Measurements from ENCODE around the gene SLC43A3.
"Not testable (repeated sequence)": the region's sequence is repeated elsewhere in the genome, so short reads cannot be mapped to it uniquely, and the experiment has no call there.

Gene SLC43A3

DNA sequence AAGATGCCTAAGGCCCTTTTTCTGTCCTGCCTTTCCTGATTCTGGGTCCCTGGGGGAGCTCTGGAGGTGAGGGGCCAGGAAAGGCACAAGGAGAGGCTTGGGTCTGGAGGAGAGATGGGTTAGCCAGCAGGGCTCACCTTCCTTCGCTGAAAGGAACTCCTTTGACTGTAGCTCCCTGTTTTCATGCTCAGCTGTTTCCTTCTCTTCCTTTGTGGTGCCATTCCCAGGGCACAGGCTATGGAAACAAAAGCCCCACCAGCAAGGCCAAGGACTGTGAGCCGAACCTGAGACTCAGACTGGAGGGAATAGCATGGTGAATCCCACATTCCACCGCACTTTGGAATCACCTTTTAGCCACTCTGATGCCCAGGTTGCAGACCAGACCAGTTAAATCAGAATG lies 10.5 kb downstream of the SLC43A3 start:
- peaks cover 18% of the 10 kb centered on the region for H3K4me1 Mint-ChIP-seq
- no peaks in the 10 kb centered on the region for H3K9me3 Mint-ChIP-seq
- H3K27ac Mint-ChIP-seq, result no peak overlapping the region

DNA sequence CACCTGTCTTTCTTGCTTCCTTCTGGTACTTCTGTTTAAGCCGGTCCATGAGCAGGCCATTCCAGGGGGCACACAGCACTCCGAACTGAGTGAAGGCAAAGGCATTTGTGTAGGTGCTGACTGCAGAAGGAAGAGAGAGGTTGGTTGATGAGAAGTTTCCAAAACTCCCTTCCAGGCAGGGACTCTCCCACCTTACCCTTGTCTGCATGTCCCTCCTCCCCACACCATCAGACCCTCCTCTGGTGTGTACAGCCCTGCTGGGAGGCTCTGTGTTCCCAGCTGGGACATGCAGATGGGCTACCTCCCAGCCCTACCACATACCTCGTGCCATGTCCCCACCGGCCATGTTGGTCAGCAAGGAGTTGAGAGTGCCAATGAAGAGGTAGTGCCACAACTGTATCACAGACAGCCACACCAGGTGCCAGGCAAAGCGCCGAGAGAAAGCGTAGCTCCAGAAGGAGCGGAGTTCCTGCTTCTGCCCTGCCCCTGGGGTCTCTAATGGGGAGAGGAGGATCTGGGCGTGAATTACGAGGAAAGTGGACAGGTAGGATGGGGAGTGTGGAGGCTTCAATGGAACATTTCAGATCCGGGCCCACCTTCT lies 12.2 kb downstream of the SLC43A3 start:
- Mint-ChIP-seq H3K27ac (peak overlapping the region; percentile 63), H3K27me3 (no peaks in the 10 kb centered on the region), H3K36me3 (peaks cover 61% of the 10 kb centered on the region), H3K9me3 (no peaks in the 10 kb centered on the region), H3K4me1 (peaks cover 11% of the 10 kb centered on the region), H3K4me3 (no peak overlapping the region)
- CTCF ChIA-PET, result no interaction called here
- no peak for DNase-seq

More for the DNA sequence above, 10.5 kb downstream of the SLC43A3 start:
- CTCF ChIA-PET, result interaction anchor here (2.4 kb wide), 1 partner anchor 42 kb away, joined by 6 read pairs; no protein-coding TSS in a partner anchor
- no peak for DNase-seq
- Mint-ChIP-seq H3K27me3 (no peaks in the 10 kb centered on the region), H3K36me3 (peaks cover 64% of the 10 kb centered on the region), H3K4me3 (no peak overlapping the region)

DNA sequence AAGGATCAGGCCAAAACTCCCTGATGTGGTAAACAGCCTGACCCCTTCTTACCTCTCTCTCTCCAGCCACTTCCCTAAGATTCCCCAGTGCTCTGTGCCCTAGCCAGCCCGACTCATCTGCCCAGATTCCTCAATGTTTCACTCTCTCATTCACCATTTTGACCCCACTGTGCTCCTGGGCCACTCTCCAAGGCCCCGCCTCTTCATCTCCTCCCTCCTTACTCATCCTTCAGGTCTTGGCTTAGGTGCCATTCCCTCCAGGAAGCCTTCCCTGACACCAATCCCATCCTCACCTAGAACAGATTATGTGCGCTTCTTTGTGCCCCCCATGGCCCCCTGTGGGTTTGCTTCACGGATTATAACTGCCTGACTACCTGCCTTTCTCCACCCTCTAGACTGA lies 13.2 kb downstream of the SLC43A3 start:
- Mint-ChIP-seq H3K9me3 (no peaks in the 10 kb centered on the region), H3K36me3 (peaks cover 59% of the 10 kb centered on the region), H3K27me3 (no peaks in the 10 kb centered on the region), H3K4me1 (peaks cover 9% of the 10 kb centered on the region), H3K27ac (peak overlapping the region; percentile 46), H3K4me3 (no peak overlapping the region)
- CTCF ChIA-PET, result no interaction called here
- DNase-seq, result no peak

DNA sequence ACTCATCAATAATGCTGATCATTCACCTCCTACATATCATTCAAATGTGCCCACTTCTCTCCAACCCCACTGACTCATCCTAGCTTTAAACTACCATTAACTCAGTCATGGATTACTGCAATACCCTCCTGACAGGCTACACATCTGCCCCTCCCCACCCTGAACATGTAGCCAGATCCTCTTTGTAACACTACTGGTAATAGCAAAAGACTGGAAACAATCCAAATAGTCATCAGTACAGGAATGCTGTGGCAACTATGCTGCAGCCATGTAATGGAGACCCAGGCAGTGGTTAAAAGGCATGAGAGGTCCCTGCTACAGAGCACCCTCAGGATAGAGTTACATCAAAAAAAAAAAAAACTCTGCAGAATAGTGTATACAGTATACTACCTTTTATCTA lies 16.6 kb downstream of the SLC43A3 start:
- CTCF ChIA-PET, result no interaction called here
- no peak overlapping the region for H3K4me3 Mint-ChIP-seq
- DNase-seq, result no peak
- H3K27me3 Mint-ChIP-seq, result no peaks in the 10 kb centered on the region
- H3K9me3 Mint-ChIP-seq, result no peaks in the 10 kb centered on the region
- peaks cover 62% of the 10 kb centered on the region for H3K36me3 Mint-ChIP-seq
- H3K27ac Mint-ChIP-seq, result peak overlapping the region; percentile 1
- peaks cover 31% of the 10 kb centered on the region for H3K4me1 Mint-ChIP-seq

DNA sequence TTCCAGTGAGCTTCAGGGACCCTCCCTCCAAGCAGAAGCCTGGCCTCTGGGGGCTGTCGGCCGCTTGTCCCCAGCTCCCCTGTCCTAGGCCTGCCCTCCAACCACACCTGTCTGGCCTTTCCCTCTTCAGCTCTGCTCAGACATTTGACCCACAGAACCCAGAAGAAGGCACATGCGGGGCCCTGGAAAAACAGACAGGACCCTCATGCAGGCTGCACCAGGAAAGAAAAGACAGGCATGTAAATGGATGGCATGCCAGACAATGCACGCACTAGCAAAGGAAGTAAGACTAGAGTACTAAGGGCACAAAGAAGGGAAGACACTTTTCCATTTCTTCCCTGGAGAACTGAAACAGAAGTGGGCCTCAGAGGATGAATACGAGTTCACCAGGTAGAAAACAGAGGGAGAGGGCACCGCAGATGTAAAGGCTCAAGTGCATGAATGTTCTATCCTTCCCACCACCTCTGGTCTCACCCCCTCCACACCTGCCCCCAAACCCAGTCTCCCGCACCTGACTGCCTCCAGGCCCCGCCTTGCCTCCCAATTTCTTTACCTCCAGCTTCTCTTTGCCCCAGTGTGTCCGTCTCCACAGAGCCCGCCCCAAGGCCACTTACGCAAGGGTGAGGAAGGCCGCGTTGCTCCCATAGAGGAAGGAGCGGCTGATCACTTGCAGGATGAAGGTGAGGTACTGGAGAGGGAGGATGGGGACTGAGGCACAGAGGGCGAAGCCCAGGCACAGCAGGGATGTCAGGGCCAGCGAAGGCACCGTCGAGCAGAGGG lies 17.4 kb downstream of the SLC43A3 start:
- Mint-ChIP-seq H3K9me3 (no peaks in the 10 kb centered on the region), H3K27ac (peak overlapping the region; percentile 21), H3K4me1 (peaks cover 27% of the 10 kb centered on the region), H3K27me3 (no peaks in the 10 kb centered on the region), H3K4me3 (no peak overlapping the region), H3K36me3 (peaks cover 59% of the 10 kb centered on the region)
- no peak for DNase-seq
- CTCF ChIA-PET, result interaction anchor here (0.9 kb wide), 1 partner anchor 50 kb away, joined by 3 read pairs; no protein-coding TSS in a partner anchor

DNA sequence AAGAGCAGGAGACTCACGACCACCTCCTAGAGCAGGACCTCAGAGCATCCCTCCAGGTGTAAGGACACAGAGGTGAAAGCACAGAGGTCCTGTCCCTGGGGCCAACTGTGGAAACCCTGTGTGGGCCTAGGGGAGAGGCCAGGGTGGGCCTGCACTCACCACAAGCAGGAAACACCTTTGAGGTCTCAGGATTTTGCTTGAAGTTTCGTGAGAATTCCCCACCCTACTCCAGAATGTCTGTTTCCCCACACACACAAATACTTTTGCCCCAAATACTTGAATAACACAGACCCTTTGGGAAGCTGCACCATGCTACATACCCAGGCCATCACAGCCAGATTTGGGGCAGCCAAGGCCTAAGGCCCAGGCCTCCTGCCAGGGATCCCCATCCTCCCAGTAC lies 18.1 kb downstream of the SLC43A3 start:
- Mint-ChIP-seq H3K36me3 (peaks cover 54% of the 10 kb centered on the region), H3K27ac (no peak overlapping the region), H3K27me3 (no peaks in the 10 kb centered on the region), H3K4me1 (peaks cover 26% of the 10 kb centered on the region), H3K9me3 (no peaks in the 10 kb centered on the region), H3K4me3 (no peak overlapping the region)
- CTCF ChIA-PET, result interaction anchor here (0.9 to 1.1 kb wide), 2 partner anchors 51 to 60 kb away, joined by 3 read pairs; no protein-coding TSS in a partner anchor
- DNase-seq, result no peak

DNA sequence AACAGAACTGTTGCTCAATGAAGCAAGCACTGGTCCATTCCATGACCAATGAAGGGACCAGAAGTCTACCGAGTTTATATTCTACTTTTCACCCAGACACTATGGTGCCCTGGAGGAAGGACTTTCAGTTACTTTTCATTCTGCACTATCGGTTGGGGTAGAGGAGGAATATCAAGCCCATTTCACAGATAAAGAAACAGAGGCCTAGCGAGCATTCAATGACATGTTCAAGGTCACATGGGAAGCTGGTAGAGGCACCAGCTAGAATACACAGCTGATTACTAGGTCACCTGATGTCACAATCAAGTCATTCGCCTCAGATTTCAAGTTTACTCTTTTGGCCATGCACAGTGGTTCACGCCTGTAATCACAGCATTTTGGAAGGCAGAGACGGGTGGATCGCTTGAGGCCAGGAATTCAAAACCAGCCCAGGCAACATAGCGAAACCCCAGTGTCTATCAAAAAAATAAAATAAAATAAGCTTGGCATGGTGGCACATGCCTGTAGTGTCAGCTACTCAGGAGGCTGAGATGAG lies 18.9 kb downstream of the SLC43A3 start:
- H3K4me1 Mint-ChIP-seq, result peaks cover 23% of the 10 kb centered on the region
- H3K4me3 Mint-ChIP-seq, result no peak overlapping the region
- no peaks in the 10 kb centered on the region for H3K9me3 Mint-ChIP-seq
- peaks cover 47% of the 10 kb centered on the region for H3K36me3 Mint-ChIP-seq
- H3K27me3 Mint-ChIP-seq, result no peaks in the 10 kb centered on the region
- H3K27ac Mint-ChIP-seq, result peak overlapping the region; percentile 12
- DNase-seq, result no peak
- CTCF ChIA-PET, result interaction anchor here (1.1 kb wide), 1 partner anchor 59 kb away, joined by 3 read pairs; no protein-coding TSS in a partner anchor

DNA sequence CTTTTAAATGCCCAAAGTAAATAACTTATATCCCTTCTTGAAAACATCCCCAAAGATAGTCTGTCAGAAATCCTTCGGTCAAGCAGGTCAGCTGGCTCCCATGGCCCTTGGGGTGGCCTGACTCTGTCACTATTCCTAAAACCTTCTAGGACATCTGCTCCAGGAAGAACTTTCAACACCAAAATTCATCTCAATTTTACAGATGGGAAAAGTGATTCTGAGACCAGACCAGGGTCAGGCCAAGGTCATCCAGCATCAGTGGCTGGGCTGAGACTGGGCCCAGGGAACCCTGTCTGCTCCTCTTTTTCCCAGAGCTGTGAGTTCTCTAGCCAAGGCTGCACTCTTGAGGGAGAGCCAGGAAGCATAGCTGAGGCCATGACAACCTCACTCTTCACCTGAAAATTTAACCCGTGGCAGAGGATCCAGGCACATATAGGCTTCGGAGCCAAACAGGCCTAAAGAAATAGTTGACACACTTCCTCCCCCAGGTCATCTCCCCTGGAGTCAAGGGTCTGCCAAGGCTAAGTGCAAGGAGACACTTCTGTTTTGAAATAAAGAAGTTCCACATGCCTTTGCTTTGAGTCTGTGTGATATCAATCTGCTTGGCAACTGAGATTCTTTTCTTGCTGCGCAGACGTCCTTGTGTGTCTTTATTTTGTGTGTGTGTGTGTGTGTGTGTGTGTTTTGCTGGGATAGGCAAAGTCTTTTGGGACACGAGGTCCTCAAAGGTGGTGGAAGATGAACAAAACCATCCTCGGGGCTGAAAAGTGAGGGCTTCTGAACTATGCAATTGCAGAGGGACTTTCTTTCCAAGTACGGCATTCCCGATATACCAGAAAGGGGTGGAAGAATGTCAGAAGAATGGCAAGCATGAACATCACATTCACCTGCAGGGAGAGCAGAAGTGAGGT lies 19.7 kb downstream of the SLC43A3 start:
- Mint-ChIP-seq H3K36me3 (peaks cover 47% of the 10 kb centered on the region), H3K4me3 (no peak overlapping the region), H3K27me3 (no peaks in the 10 kb centered on the region), H3K27ac (peak overlapping the region; percentile 56), H3K9me3 (no peaks in the 10 kb centered on the region), H3K4me1 (peaks cover 23% of the 10 kb centered on the region)
- DNase-seq, result no peak
- CTCF ChIA-PET, result interaction anchor here (0.7 to 1.2 kb wide), 3 partner anchors 33 to 58 kb away, joined by 3 read pairs; no protein-coding TSS in a partner anchor

DNA sequence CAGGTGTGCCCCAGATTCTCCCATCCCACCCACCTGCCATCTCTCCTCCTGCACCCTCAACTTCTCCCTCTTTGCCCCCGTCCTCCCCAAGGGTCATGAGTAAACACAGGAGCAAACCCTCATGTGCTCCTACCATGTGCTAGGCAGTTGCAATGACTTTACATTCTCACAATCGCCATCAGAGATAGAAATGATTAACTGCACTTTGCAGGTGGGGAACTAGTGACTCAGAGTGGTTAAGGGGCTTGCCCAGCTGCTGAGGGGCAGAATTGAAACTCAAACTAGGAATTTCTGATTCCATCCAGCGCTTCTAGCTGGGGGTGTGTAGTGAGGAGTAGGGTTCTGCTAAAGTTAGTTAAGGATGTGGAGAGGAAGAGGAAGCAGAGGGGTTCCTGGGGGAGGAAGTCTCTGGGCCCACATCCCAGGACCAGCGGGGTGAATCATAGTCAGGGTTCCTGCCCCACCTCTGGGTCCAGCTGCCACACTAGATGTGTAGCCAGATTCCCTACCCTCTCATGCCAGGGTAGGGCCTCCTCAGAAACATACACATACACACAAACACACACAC lies 20.5 kb downstream of the SLC43A3 start:
- Mint-ChIP-seq H3K4me1 (peaks cover 23% of the 10 kb centered on the region), H3K36me3 (peaks cover 46% of the 10 kb centered on the region), H3K9me3 (no peaks in the 10 kb centered on the region), H3K27me3 (no peaks in the 10 kb centered on the region), H3K27ac (peak overlapping the region; percentile 56), H3K4me3 (no peak overlapping the region)
- no peak for DNase-seq
- CTCF ChIA-PET, result interaction anchor here (0.7 to 1.2 kb wide), 2 partner anchors 33 to 51 kb away, joined by 3 read pairs; no protein-coding TSS in a partner anchor

DNA sequence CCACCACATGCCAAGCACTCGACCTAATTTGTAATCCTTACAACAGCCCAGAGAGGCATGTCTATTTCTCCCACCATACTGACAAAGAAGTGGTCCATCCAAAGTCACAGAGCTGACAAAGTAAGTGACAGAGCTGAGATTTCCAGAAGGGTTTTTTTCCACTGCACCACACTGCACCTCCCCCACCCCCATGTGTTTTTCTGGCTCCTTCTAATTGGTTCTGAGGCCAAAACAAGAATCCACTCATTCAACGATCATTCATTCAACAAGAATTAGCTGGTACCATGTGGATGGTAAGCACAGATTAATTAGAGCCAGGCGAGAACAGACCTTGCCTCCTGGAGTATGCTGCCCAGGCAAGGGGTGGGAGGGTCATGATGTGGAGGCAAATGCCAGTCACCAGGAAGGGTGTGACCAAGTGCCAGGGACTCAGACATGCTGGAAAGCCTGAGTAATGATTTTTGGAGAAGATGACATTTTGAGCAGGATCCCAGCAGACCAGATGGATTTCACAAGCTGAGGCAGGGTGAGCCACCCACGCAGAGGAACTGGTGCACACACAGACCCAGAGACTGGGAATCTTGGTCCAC lies 21.6 kb downstream of the SLC43A3 start:
- DNase-seq, result no peak
- CTCF ChIA-PET, result no interaction called here
- Mint-ChIP-seq H3K36me3 (peaks cover 41% of the 10 kb centered on the region), H3K4me1 (peaks cover 23% of the 10 kb centered on the region), H3K9me3 (no peaks in the 10 kb centered on the region), H3K27me3 (no peaks in the 10 kb centered on the region), H3K27ac (peak overlapping the region; percentile 7), H3K4me3 (no peak overlapping the region)

DNA sequence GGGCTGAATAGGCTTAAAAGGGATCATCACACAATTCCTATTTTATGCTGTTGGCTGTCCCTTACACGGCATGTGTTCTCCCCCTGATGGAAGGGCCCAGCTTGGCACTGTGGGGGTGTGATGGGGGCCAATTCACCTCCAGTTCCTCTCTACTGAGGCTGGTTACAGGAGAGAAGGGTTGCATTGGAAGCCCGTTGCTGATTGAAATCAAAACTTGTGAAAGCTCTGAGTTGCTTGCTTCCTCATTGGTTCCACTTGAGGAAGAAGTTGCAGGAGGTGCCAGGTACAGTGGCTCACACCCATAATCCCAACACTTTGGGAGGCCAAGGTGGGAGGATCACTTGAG lies 23.1 kb downstream of the SLC43A3 start:
- Mint-ChIP-seq H3K27ac (no peak overlapping the region), H3K4me1 (peaks cover 23% of the 10 kb centered on the region), H3K9me3 (no peaks in the 10 kb centered on the region), H3K27me3 (no peaks in the 10 kb centered on the region), H3K4me3 (no peak overlapping the region), H3K36me3 (peaks cover 31% of the 10 kb centered on the region)
- DNase-seq, result no peak
- CTCF ChIA-PET, result no interaction called here

DNA sequence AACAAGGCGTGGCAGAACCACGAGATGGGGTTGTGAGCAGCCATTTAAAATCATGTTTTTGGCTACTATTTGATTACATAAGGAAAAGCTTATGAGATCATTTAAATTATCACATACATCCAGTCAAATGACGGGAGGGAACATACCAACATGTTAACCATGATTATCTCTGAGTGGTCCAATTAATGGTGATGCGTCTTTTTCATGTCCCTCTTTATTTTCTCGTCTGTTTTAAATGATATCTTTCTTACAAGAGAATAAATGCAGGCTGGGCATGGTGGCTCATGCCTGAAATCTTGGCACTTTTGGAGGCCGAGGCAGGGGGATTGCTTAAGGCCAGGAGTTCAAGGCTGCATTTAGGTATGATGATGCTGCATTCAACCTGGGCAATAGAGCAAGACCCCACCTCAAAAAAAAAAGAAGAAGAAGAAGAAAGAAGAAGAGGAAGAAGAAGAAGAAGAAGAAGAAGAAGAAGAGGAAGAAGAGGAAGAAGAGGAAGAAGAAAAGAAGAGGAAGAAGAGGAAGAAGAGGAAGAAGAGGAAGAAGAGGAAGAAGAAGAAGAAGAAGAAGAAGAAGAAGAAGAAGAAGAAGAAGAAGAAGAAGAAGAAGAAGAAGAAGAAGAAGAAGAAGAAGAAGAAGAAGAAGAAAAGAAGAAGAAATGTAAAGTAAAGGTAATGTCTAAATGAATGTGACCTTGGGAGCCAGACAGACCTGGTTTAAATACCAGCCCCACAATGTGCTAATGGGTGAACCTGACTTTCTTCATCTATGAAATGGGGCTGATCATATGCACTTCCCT lies 23.7 kb downstream of the SLC43A3 start:
- H3K27me3 Mint-ChIP-seq, H3K27ac Mint-ChIP-seq, CTCF ChIA-PET, H3K9me3 Mint-ChIP-seq, H3K4me3 Mint-ChIP-seq, DNase-seq: not testable (repeated sequence)
- Mint-ChIP-seq H3K36me3 (peaks cover 31% of the 10 kb centered on the region), H3K4me1 (peaks cover 23% of the 10 kb centered on the region)
